ENCODE data around the gene ISCU. TPM values are rescaled to one million over a fixed set of nuclear protein-coding genes. Genes with fewer than 3 reads are reported as not detected.
"Not testable (repeated sequence)": the region's sequence is repeated elsewhere in the genome, so short reads cannot be mapped to it uniquely, and the experiment has no call there.

The ISCU gene
- total and polyA plus RNA-seq, 4 experiments from 2014 or later = 182 to 316 (median 231) TPM

- no peak overlapping the region for H3K4me3 Mint-ChIP-seq
- peaks cover 11 to 18% of the 10 kb centered on the region in 2 donors for H3K36me3 Mint-ChIP-seq
- peaks cover 42 to 68% (median 56%) of the 10 kb centered on the region in 4 donors for H3K4me1 Mint-ChIP-seq
- H3K27me3 ChIP-seq (ENCODE audit: insufficient read depth, low read length) = no peaks in the 10 kb centered on the region
- H3K4me3 ChIP-seq (ENCODE audit: low read length in 2 of 2) = no peak overlapping the region
- intact Hi-C loops (cut with micrococcal nuclease) = no loop called here
- no peaks in the 10 kb centered on the region for H3K9me3 ChIP-seq (ENCODE audit: control insufficient read depth in 1 of 2, low read length in 2 of 2)
- DNase-seq = no peak
- no peaks in the 10 kb centered on the region for H3K36me3 ChIP-seq (ENCODE audit: insufficient read depth, low read length)
- H3K27ac Mint-ChIP-seq = peak overlapping the region in 3 of 7 donors; percentile 35 to 91 (median 84)
- CTCF ChIA-PET (ENCODE audit: partially characterized antibody) = interaction anchor here (0.7 to 17.1 kb wide), 6 partner anchors 9 to 231 kb away, joined by 3 to 339 read pairs (median 6); partner anchors contain the start of gene ISCU
- no peaks in the 10 kb centered on the region for H3K27me3 Mint-ChIP-seq
- peaks cover 72% of the 10 kb centered on the region for H3K4me1 ChIP-seq (ENCODE audit: insufficient read depth, low read length)
- H3K9me3 Mint-ChIP-seq = no peaks in the 10 kb centered on the region
- POLR2A ChIA-PET (ENCODE audit: partially characterized antibody) = interaction anchor here (3.3 to 14.6 kb wide), 2 partner anchors 11 to 61 kb away, joined by 14 to 245 read pairs; partner anchors contain the start of genes ISCU, SART3 and SELPLG
- no peak overlapping the region for H3K27ac ChIP-seq (ENCODE audit: low read depth, low read length)
Observed at GRCh38 chr12:108573317-108573716, 10.9 kb downstream of the ISCU start.

- DNase-seq; H3K27me3 ChIP-seq (ENCODE audit: insufficient read depth, low read length); H3K36me3 ChIP-seq (ENCODE audit: insufficient read depth, low read length); H3K9me3 ChIP-seq (ENCODE audit: control insufficient read depth in 1 of 2, low read length in 2 of 2); H3K27ac ChIP-seq (ENCODE audit: low read depth, low read length); H3K27me3 Mint-ChIP-seq; intact Hi-C loops (cut with micrococcal nuclease); H3K36me3 Mint-ChIP-seq; H3K4me3 ChIP-seq (ENCODE audit: low read length in 2 of 2); H3K9me3 Mint-ChIP-seq: not testable (repeated sequence)
- Mint-ChIP-seq H3K4me1 (peaks cover 38 to 59% (median 48%) of the 10 kb centered on the region in 4 donors), H3K4me3 (peak overlapping the region in 1 of 8 donors; percentile 41), H3K27ac (peak overlapping the region in 5 of 7 donors; percentile 27 to 83 (median 73))
- ChIA-PET CTCF (ENCODE audit: partially characterized antibody) (interaction anchor here (17.1 kb wide), 1 partner anchor 43 kb away, joined by 339 read pairs; no protein-coding TSS in a partner anchor), POLR2A (ENCODE audit: partially characterized antibody) (interaction anchor here (0.7 to 3.3 kb wide), 2 partner anchors 12 to 18 kb away, joined by 3 to 14 read pairs; partner anchors contain the start of genes ISCU and SART3)
- H3K4me1 ChIP-seq (ENCODE audit: insufficient read depth, low read length) = peaks cover 62% of the 10 kb centered on the region
Observed at GRCh38 chr12:108574276-108574675, 11.9 kb downstream of the ISCU start.

GRCh38 chr12:108575199-108575912 is 13.0 kb downstream of the ISCU start:
- Histone ChIP-seq H3K4me3 (ENCODE audit: low read length in 2 of 2) (no peak overlapping the region), H3K9me3 (ENCODE audit: control insufficient read depth in 1 of 2, low read length in 2 of 2) (no peaks in the 10 kb centered on the region), H3K36me3 (ENCODE audit: insufficient read depth, low read length) (no peaks in the 10 kb centered on the region), H3K4me1 (ENCODE audit: insufficient read depth, low read length) (peaks cover 51% of the 10 kb centered on the region), H3K27me3 (ENCODE audit: insufficient read depth, low read length) (no peaks in the 10 kb centered on the region), H3K27ac (ENCODE audit: low read depth, low read length) (no peak overlapping the region)
- intact Hi-C loops (cut with micrococcal nuclease) = no loop called here
- Mint-ChIP-seq H3K9me3 (peaks cover 0 to 1% (median 0%) of the 10 kb centered on the region in 8 donors), H3K4me3 (peak overlapping the region in 7 of 8 donors; percentile 30 to 69 (median 53)), H3K36me3 (peaks cover 2 to 3% of the 10 kb centered on the region in 2 donors), H3K27ac (peak overlapping the region; percentile 33 to 93 (median 69)), H3K4me1 (peaks cover 32 to 51% (median 41%) of the 10 kb centered on the region in 4 donors), H3K27me3 (no peaks in the 10 kb centered on the region)
- POLR2A ChIA-PET (ENCODE audit: partially characterized antibody) = interaction anchor here (0.9 to 3.3 kb wide), 4 partner anchors 10 to 58 kb away, joined by 3 to 14 read pairs (median 5); partner anchors contain the start of genes ISCU, SART3 and SELPLG
- CTCF ChIA-PET (ENCODE audit: partially characterized antibody) = interaction anchor here (1.3 to 17.1 kb wide), 3 partner anchors 11 to 42 kb away, joined by 3 to 339 read pairs (median 11); partner anchors contain the start of gene ISCU
- DNase-seq = peak in 4 of 5 donors; percentile 22 to 45 (median 27)

- Histone ChIP-seq H3K27ac (ENCODE audit: low read depth, low read length) (no peak overlapping the region), H3K36me3 (ENCODE audit: insufficient read depth, low read length) (no peaks in the 10 kb centered on the region), H3K27me3 (ENCODE audit: insufficient read depth, low read length) (no peaks in the 10 kb centered on the region), H3K9me3 (ENCODE audit: control insufficient read depth in 1 of 2, low read length in 2 of 2) (no peaks in the 10 kb centered on the region), H3K4me1 (ENCODE audit: insufficient read depth, low read length) (peaks cover 40% of the 10 kb centered on the region), H3K4me3 (ENCODE audit: low read length in 2 of 2) (no peak overlapping the region)
- H3K27ac Mint-ChIP-seq = no peak overlapping the region
- peaks cover 27 to 41% (median 32%) of the 10 kb centered on the region in 4 donors for H3K4me1 Mint-ChIP-seq
- H3K9me3 Mint-ChIP-seq = peaks cover 0 to 1% (median 0%) of the 10 kb centered on the region in 8 donors
- no peaks in the 10 kb centered on the region for H3K27me3 Mint-ChIP-seq
- intact Hi-C loops (cut with micrococcal nuclease) = no loop called here
- ChIA-PET POLR2A (ENCODE audit: partially characterized antibody) (interaction anchor here (1.9 kb wide), 1 partner anchor 41 kb away, joined by 6 read pairs; no protein-coding TSS in a partner anchor), CTCF (ENCODE audit: partially characterized antibody) (interaction anchor here (1.0 to 2.5 kb wide), 5 partner anchors 8 to 90 kb away, joined by 3 to 12 read pairs (median 8); no protein-coding TSS in a partner anchor)
- no peak for DNase-seq
- no peaks in the 10 kb centered on the region for H3K36me3 Mint-ChIP-seq
- no peak overlapping the region for H3K4me3 Mint-ChIP-seq
Observed at GRCh38 chr12:108576660-108577234, 14.4 kb downstream of the ISCU start.

GRCh38 chr12:108577458-108577857 is 15.1 kb downstream of the ISCU start:
- H3K4me1 ChIP-seq (ENCODE audit: insufficient read depth, low read length) = peaks cover 32% of the 10 kb centered on the region
- no peak overlapping the region for H3K4me3 ChIP-seq (ENCODE audit: low read length in 2 of 2)
- CTCF ChIA-PET (ENCODE audit: partially characterized antibody) = interaction anchor here (1.5 to 2.4 kb wide), 3 partner anchors 9 to 89 kb away, joined by 3 to 12 read pairs (median 8); no protein-coding TSS in a partner anchor
- Mint-ChIP-seq H3K4me3 (no peak overlapping the region), H3K4me1 (peaks cover 22 to 34% (median 26%) of the 10 kb centered on the region in 4 donors), H3K27ac (peak overlapping the region in 2 of 7 donors; percentile 19 to 47), H3K9me3 (peaks cover 0 to 1% (median 0%) of the 10 kb centered on the region in 8 donors), H3K36me3 (no peaks in the 10 kb centered on the region), H3K27me3 (no peaks in the 10 kb centered on the region)
- H3K27me3 ChIP-seq (ENCODE audit: insufficient read depth, low read length) = no peaks in the 10 kb centered on the region
- H3K9me3 ChIP-seq (ENCODE audit: control insufficient read depth in 1 of 2, low read length in 2 of 2) = no peaks in the 10 kb centered on the region
- DNase-seq = no peak
- H3K27ac ChIP-seq (ENCODE audit: low read depth, low read length) = no peak overlapping the region
- intact Hi-C loops (cut with micrococcal nuclease) = no loop called here
- POLR2A ChIA-PET (ENCODE audit: partially characterized antibody) = no interaction called here
- no peaks in the 10 kb centered on the region for H3K36me3 ChIP-seq (ENCODE audit: insufficient read depth, low read length)

- no peak overlapping the region for H3K27ac Mint-ChIP-seq
- H3K9me3 ChIP-seq (ENCODE audit: control insufficient read depth in 1 of 2, low read length in 2 of 2) = no peaks in the 10 kb centered on the region
- peaks cover 0 to 1% of the 10 kb centered on the region in 2 donors for H3K27me3 Mint-ChIP-seq
- H3K9me3 Mint-ChIP-seq = peaks cover 0 to 1% (median 0%) of the 10 kb centered on the region in 8 donors
- CTCF ChIA-PET (ENCODE audit: partially characterized antibody) = interaction anchor here (1.8 to 2.4 kb wide), 2 partner anchors 9 to 39 kb away, joined by 8 to 12 read pairs; no protein-coding TSS in a partner anchor
- no peaks in the 10 kb centered on the region for H3K27me3 ChIP-seq (ENCODE audit: insufficient read depth, low read length)
- H3K4me1 Mint-ChIP-seq = peaks cover 16 to 28% (median 19%) of the 10 kb centered on the region in 4 donors
- no peak overlapping the region for H3K4me3 Mint-ChIP-seq
- H3K4me1 ChIP-seq (ENCODE audit: insufficient read depth, low read length) = peaks cover 26% of the 10 kb centered on the region
- H3K4me3 ChIP-seq (ENCODE audit: low read length in 2 of 2) = no peak overlapping the region
- POLR2A ChIA-PET (ENCODE audit: partially characterized antibody) = no interaction called here
- H3K36me3 Mint-ChIP-seq = no peaks in the 10 kb centered on the region
- intact Hi-C loops (cut with micrococcal nuclease) = no loop called here
- DNase-seq = no peak
- H3K27ac ChIP-seq (ENCODE audit: low read depth, low read length) = no peak overlapping the region
- H3K36me3 ChIP-seq (ENCODE audit: insufficient read depth, low read length) = no peaks in the 10 kb centered on the region
Observed at GRCh38 chr12:108578264-108578663, 15.9 kb downstream of the ISCU start.
